Measurements from ENCODE around the gene STARD3. TPM values are rescaled to one million over a fixed set of nuclear protein-coding genes. Genes with fewer than 3 reads are reported as not detected.
"Not testable (repeated sequence)": the region's sequence is repeated elsewhere in the genome, so short reads cannot be mapped to it uniquely, and the experiment has no call there.

STARD3 gene
- total RNA-seq, 1 donor from 2014 or later, result 40.7 TPM

DNA sequence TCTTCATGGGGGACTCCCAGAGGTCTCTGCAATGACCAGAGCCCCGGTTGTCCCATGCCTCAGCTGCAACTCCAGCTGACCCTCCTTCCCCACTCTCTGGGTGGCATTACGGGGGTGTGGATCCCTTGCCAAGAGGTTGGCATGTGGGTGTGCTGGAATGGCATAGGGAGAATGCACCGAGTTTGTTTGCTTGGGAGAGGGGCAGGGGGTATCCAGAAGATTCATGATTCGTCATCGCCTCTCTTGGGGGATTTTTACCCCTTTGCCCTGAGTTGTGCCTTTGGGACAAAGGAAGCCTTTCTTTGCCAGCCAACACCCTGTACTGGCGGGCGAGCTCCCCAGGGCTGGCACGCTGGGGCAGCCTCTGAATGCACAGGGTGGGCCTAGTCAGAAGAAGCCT is 69.4 kb downstream of the STARD3 start:
- no peak for DNase-seq (ENCODE audit: low read depth)
- no peak for TF ChIP-seq CTCF (conservative IDR thresholded peaks at IDR 0.05; ENCODE audit: low read depth, low read length)
- H3K4me3 ChIP-seq (ENCODE audit: low read depth, low read length), result no peak overlapping the region

GRCh38 chr17:39706921-39707337 is 70.0 kb downstream of the STARD3 start:
- no peak for TF ChIP-seq CTCF (conservative IDR thresholded peaks at IDR 0.05; ENCODE audit: low read depth, low read length)
- no peak overlapping the region for H3K4me3 ChIP-seq (ENCODE audit: low read depth, low read length)
- DNase-seq (ENCODE audit: low read depth), result no peak

- TF ChIP-seq CTCF (conservative IDR thresholded peaks at IDR 0.05; ENCODE audit: low read depth, low read length), result no peak
Observed at GRCh38 chr17:39709319-39709997, 72.5 kb downstream of the STARD3 start.

GRCh38 chr17:39709998-39710964 is 73.3 kb downstream of the STARD3 start:
- TF ChIP-seq CTCF (conservative IDR thresholded peaks at IDR 0.05; ENCODE audit: low read depth, low read length), result no peak
- no peak overlapping the region for H3K4me3 ChIP-seq (ENCODE audit: low read depth, low read length)
- no peak for DNase-seq (ENCODE audit: low read depth)

More at GRCh38 chr17:39709319-39709997, 72.5 kb downstream of the STARD3 start:
- H3K4me3 ChIP-seq (ENCODE audit: low read depth, low read length), result no peak overlapping the region
- no peak for DNase-seq (ENCODE audit: low read depth)

DNA sequence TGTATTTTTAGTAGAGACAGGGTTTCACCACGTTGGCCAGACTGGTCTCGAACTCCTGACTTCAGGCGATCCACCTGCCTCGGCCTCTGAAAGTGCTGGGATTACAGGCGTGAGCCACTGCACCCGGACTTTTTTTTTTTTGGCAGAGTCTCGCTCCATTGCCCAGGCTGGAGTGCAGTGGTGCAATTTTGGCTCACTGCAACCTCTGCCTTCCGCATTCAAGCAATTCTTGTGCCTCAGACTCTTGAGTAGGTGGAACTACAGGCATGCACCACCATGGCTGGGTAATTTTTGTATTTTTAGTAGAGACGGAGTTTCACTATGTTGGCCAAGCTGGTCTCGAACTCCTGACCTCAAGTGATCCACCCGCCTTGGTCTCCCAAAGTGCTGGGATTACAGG is 74.1 kb downstream of the STARD3 start:
- not testable (repeated sequence) for DNase-seq (ENCODE audit: low read depth)

DNA sequence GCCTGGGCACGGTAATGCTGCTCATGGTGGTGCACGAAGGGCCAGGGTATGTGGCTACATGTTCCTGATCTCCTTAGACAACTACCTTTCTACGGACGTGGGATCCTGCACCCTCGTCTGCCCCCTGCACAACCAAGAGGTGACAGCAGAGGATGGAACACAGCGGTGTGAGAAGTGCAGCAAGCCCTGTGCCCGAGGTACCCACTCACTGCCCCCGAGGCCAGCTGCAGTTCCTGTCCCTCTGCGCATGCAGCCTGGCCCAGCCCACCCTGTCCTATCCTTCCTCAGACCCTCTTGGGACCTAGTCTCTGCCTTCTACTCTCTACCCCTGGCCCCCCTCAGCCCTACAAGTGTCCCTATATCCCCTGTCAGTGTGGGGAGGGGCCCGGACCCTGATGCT is 74.9 kb downstream of the STARD3 start:
- no peak for DNase-seq (ENCODE audit: low read depth)
- TF ChIP-seq CTCF (conservative IDR thresholded peaks at IDR 0.05; ENCODE audit: low read depth, low read length), result no peak
- H3K4me3 ChIP-seq (ENCODE audit: low read depth, low read length), result no peak overlapping the region

More for the DNA sequence above, 74.1 kb downstream of the STARD3 start:
- not testable (repeated sequence) for H3K4me3 ChIP-seq (ENCODE audit: low read depth, low read length)

Other genes starting within 250 kb of the STARD3 start
- gene FBXL20, start 235.5 kb upstream of the STARD3 start, total RNA-seq, result 2.7 and 9.3 TPM in 2 replicates
- 14.6 and 20.5 TPM in 2 replicates for gene MED1, start 185.9 kb upstream of the STARD3 start, total RNA-seq
- 13.5 and 21.9 TPM in 2 replicates for gene CDK12, start 175.7 kb upstream of the STARD3 start, total RNA-seq
- not detected in 2 replicates for gene NEUROD2, start 29.2 kb upstream of the STARD3 start, total RNA-seq
- not detected in 2 replicates for gene PPP1R1B, start 10.2 kb upstream of the STARD3 start, total RNA-seq
- gene TCAP, start 28.2 kb downstream of the STARD3 start, total RNA-seq, result 0.07 TPM in 1 of 2 replicates, not detected in the other
- gene PNMT, start 31.3 kb downstream of the STARD3 start, total RNA-seq, result not detected in 2 replicates
- gene PGAP3, start 50.9 kb downstream of the STARD3 start, total RNA-seq, result 6.1 and 11.2 TPM in 2 replicates
- gene ERBB2, start 62.9 kb downstream of the STARD3 start, total RNA-seq, result 29.4 and 53.3 TPM in 2 replicates
- 64.0 and 95.7 TPM in 2 replicates for gene MIEN1, start 93.4 kb downstream of the STARD3 start, total RNA-seq
- 20.1 and 42.0 TPM in 2 replicates for gene GRB7, start 100.8 kb downstream of the STARD3 start, total RNA-seq
- 0.07 TPM in 1 of 2 replicates, not detected in the other for gene IKZF3, start 227.2 kb downstream of the STARD3 start, total RNA-seq
- gene ZPBP2, start 231.1 kb downstream of the STARD3 start, total RNA-seq, result not detected in 2 replicates

Data from epithelial cell of proximal tubule (primary cell).